Epithelial cell of esophagus (primary cell): ENCODE measurements around the gene SLC4A2.

Experiments
- DNase-seq: peaks from one replicate; pipeline ENCODE4 v3.0.0; 2010; ENCODE audit warnings: low read depth
- H3K4me3 ChIP-seq: 2 replicates; pipeline ENCODE4 v1.5.1; 2011; ENCODE audit warnings: mild to moderate bottlenecking, low read length, control low read depth
- TF ChIP-seq, protein P1 (sequence below): IDR thresholded peaks from 2 replicates; pipeline ENCODE4 v1.5.1; 2011; ENCODE audit warnings: low read depth, mild to moderate bottlenecking, low read length, control low read depth, inconsistent platforms; ENCODE audit not compliant: insufficient read depth; ENCODE audit errors: missing control alignments

Gene SLC4A2

DNA sequence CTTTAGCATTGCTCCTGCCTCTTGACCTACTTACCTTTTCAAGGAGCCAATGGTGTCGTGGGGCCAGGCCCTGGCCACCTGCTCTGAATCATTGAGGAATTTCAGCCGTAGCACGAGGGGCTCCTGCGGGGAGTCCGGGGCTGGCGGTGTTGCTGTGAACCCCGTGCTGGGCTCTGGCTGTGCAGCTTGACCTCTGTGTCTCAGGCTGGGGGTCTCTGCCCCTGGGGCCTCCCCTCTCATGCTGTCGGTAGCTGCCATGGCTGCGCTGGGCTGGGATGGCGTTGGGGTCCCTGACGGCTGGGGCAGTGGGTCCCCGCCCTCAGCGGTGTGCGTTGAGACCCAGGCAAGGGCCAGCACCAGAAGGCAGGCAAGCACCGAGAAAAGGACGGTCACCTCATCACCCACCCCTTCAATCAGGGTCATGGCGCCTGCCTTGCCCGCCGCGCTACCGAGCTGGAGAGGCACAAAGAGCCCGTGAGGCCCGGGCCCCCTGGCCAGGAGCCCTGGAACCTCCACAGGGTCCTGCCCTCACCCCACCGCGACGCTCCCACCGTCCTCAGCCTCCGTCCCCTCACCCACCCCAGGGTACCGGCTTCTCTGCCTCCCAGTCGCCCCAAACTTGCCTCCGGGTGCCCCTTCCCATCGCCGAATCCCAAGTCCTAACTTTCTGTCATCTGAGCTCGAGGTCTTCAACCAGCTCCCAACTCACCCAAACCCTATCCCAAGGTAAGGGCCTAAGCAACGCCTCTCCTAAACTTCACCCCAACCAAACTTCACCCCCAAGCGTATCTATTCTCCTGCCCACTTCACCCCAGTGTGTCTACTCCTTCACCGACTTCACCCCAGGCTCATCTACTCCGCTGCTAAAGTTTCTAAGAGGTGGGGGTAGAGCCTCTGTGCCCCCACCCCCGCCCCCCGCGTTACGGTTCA, 23.0 kb downstream of the SLC4A2 start:
- TF ChIP-seq, protein P1, sequence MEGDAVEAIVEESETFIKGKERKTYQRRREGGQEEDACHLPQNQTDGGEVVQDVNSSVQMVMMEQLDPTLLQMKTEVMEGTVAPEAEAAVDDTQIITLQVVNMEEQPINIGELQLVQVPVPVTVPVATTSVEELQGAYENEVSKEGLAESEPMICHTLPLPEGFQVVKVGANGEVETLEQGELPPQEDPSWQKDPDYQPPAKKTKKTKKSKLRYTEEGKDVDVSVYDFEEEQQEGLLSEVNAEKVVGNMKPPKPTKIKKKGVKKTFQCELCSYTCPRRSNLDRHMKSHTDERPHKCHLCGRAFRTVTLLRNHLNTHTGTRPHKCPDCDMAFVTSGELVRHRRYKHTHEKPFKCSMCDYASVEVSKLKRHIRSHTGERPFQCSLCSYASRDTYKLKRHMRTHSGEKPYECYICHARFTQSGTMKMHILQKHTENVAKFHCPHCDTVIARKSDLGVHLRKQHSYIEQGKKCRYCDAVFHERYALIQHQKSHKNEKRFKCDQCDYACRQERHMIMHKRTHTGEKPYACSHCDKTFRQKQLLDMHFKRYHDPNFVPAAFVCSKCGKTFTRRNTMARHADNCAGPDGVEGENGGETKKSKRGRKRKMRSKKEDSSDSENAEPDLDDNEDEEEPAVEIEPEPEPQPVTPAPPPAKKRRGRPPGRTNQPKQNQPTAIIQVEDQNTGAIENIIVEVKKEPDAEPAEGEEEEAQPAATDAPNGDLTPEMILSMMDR: no peak
- H3K4me3 ChIP-seq: peak overlapping the region; percentile 65
- DNase-seq: peak; percentile 11

DNA sequence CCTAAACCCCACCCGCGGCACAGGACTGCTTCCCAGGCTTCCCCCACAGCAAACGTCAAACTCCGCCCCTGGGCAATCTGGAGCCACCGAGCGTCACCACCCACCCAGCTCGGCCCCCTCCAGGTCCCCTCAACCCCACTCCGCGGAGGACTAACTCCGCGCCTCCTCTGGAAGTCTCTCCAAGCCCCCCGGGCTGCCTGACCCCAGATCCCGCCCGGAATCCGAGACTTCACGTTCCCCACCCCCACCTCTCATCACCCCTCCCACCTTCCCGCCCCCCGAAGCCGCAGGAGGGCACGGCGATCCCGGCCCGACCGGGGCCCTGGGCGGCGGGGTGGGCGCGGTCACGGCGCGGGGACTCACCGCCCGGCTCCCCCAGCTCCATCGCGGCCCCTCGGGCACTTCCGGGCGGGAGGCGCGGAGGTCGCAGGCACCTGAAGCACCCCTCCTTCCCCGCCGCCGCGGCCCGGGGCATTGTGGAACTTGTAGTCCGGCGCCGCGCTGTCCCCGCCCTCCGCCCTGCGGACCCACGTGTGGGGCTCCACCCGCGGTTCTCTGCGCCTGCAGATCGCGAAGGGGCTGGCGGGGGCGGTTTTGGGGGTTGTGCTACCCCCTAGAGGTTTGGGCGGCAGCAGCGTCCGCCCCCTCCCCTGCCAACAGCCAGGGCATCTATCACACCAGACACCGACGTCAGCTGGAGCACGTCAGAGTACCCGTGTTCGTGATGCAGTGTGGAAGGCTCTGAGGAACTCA, 23.9 kb downstream of the SLC4A2 start, which contains the start of gene TMUB1:
Gene TMUB1 (minus strand): TSS at position 423 of the 753 bp plus-strand sequence. CDS start 930 bp downstream, outside the sequence.
- TF ChIP-seq, protein P1: no peak
- H3K4me3 ChIP-seq: peak within 1 kb of the TSS; percentile 65

GRCh38 chr7:151083824-151084160, 24.4 kb downstream of the SLC4A2 start:
- H3K4me3 ChIP-seq: peak overlapping the region; percentile 65
- no peak for DNase-seq
- TF ChIP-seq, protein P1: no peak

More for the DNA sequence above, 23.9 kb downstream of the SLC4A2 start, which contains the start of gene TMUB1:
- DNase-seq: peak; percentile 73

GRCh38 chr7:151085329-151085690, 25.9 kb downstream of the SLC4A2 start:
- TF ChIP-seq, protein P1: no peak
- no peak for DNase-seq
- no peak overlapping the region for H3K4me3 ChIP-seq

DNA sequence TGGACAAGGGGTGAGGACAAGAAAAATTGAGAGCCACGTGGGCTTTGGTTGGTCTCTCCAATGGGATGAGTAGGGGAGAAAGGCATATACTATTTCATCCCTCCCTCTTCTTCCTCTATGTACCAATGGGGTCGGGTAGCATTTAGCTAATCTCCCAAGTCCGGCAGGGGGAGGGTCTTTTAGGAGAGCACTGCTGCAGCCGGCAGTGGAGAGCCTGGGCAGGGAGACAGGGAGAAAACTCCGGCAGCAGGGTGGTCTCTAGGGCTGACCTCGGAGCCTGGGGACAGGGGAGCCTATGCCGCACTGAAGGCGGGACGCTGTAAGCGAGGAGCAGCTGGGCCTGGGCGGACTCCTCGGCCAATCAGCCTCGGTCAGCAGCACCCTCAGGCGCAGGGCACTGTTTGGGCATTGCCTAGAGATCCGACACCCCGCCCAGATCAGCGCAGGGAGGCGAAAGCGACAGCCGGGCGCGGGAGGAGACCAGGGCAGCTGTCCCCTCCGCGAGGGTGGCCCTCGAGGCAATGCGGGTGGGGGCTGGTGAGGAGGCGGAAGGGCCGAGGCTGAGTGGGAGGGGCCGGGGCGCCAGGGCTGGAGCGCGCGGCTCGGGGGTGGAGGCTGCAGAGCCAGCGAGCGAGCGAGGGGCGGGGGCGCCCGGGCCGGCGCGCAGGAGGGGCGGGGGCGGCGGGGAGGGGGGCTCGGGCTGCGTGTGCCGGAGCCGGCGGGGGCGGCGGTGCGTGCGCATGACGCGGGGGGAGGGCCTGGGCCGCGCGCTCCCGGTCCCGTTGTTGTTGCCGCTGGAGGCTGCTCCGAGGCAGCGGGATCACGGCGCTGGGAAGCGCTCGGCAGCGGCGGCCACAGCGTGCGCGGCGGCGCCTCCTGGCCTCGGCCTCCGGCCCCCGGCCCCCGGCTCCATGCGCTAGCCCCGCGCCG, 26.6 kb downstream of the SLC4A2 start, which contains the start of gene AGAP3:
Gene AGAP3 (plus strand): TSS at position 785 of the 930 bp plus-strand sequence. CDS start 267 bp downstream, outside the sequence.
- DNase-seq: peak; percentile 69
- peak within 1 kb of the TSS; percentile 72 for H3K4me3 ChIP-seq
- TF ChIP-seq, protein P1: no peak

DNA sequence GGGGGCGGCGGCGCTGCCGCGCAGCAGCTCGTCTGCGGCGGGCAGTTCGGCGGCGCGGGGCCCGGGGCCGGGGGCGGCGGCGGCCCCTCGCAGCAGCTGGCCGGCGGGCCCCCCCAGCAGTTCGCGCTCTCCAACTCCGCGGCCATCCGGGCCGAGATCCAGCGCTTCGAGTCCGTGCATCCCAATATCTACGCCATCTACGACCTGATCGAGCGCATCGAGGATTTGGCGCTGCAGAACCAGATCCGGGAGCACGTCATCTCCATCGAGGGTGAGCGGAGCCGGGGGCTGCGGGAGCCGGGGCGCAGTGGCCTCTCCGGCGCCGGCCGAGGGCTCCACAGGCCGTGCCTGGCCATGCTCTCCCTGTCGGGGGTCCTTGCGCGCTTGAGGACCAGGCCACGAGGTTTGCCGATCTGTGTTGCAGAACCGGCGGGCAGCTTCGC, 27.4 kb downstream of the SLC4A2 start:
- TF ChIP-seq, protein P1: no peak
- peak overlapping the region; percentile 72 for H3K4me3 ChIP-seq
- DNase-seq: peak; percentile 52
